ENCODE data around the gene IQSEC1.

IQSEC1 gene

GRCh38 chr3:13046569-13047274 is 26.5 kb downstream of the IQSEC1 start:
- DNase-seq, result no peak

DNA sequence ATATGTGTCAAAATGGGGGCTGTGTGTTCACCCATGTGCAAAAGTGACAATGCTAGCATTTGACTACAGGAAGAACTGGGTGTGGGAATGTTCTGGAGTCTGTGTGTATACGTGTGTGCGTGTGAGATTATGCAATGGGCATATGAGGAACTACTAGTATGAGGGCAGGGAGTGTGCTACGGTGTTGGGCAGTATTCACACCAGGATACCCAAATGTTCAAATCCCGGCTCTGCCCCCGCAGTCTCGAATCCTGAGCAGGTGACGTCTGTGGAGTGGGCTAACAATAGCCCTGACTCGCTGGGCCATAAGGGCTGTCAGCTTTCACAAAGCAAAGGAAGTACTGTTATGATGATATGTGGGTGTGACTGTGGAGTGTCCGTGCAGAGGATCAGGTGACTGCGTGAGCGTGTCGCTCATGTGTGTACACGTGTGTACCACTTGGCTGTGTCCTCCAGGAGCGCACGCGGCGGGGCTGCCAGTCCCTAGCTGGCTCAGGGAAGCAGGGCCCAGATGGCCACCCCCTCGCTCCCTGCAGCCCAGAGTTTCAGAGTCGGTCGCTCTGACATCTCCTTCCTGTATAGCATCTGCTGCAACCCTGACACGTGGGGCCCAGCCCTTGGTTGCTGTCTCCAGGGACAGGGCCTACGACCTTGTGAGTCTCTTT is 27.2 kb downstream of the IQSEC1 start:
- DNase-seq, result no peak

DNA sequence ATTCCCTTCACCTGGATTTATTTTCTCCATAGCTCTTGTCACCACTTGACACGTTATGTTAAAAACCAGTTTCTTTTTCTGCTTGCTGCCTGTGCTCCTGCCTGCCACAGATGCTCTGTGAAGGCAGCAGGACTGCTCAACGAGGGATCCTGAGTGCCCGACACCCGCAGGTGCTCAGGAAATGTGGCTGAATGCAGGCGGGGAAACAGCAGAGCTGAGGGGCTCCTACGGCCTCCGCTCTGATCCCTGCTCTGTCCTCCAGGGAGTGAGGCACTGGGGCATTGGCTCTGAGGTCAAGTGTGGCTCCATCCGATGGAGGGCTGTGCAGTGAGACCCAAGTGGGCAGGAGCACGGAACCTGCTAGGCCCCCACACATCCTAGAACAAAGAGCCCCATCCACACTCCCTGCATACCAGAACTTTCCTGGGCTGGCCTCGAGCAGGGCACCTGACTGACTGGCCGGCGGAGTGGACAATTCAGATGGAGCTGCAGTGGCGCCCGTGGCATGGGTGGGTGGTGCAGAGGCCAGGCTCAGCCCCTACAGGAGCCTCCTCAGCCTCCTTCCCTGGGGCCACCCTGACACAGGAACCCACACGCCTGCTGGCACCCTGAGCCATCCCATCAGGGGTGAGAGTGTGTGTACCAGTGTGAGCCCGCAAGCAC is 27.9 kb downstream of the IQSEC1 start:
- DNase-seq, result no peak

DNA sequence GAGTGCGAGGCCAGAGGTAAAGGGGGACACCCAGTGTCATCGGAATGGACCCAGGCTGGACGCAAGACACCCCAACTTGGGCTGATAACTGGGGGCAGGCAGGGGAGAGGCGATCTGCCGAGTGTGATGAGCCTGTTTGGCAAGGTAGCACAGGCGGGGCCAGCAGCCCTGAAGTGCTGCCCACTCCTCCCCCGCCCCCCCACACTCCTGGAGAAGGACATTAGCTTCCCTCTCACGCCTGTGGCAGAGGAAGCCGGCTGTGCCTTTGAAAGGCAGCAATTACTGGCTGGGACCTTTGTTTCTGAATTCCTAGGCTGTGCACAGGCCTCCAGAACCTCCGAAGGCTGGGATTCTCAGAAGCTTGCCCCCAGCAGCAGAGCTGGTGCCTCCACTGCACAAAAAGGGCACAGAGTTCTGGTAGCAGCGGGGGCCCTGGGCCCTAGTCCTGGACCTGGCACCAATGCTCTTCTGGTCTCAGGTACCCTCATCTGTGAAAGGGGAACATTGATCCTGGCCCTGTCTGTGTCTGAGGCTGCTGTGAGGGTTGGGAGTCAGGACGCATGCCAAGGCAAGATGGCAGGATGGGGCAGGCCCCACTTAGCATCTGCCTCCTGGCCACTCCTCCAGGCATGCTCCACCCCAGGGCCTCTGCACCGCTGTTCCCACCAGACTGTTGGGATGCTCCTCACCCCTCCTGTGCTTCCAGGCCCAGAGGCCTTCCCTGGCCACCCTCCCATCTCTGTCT is 28.6 kb downstream of the IQSEC1 start:
- peak; percentile 47 for DNase-seq

- DNase-seq, result no peak
These were observed 29.6 kb downstream of the IQSEC1 start for GRCh38 chr3:13043656-13044055.

GRCh38 chr3:13042715-13043271 is 30.4 kb downstream of the IQSEC1 start:
- DNase-seq, result no peak

DNA sequence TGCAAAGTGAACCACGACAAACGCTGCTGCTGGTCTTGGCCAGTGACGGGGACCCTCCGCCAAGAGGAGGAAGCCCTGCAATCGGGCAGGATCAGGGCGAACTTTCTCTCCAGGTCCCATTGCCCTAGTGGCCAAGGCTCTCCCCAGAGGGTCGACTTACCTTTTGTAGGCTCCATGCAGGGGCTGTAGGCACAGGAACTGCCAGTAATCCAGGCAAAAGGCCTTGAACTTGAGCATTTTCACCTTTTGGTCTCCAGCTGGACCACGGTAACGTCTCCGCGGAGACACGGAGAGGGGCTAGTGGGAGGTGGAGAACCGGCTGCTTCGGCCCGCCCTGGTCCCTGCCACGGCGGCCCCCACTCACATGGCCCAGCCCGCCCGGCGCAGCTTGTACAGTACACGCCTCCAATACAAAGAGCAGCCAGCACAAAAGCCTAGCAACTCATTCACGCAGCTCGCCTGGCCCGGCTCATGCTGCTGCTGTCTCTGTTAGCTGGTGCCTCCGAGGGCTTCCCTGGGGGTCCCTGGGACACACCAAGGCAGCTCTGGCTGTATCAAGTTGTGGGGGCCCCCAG is 31.0 kb downstream of the IQSEC1 start:
- no peak for DNase-seq

DNA sequence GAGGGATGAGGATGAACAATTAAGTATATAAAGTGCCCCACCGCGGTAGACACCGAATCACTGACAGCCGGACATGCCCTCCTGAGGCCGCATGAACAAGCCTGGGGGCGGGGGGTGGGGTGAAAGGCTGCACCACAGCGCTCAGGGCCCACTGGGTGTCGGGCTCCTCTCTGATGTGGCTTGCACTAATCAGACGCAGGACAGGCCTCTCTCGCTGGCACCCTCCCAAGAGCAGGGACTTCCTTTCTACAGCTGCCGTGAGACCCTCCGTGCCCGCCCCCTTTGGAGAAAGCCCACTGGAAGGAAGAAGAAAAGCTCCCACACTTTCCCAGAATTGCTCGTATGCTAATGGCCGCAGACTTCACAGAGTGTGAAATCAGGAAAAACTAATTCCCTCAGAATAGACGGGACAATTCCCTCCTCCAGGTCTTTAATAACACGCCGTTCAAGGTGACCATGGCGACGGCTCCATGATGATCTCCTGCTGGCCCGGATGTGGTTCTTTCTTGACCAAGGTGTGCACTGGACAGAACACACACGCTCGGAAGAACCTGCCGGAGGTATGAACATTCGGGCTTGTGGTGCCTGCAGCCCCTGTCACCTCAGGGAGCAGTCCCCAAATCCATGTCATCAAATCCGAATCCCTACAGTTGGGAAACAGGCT is 32.0 kb downstream of the IQSEC1 start:
- no peak for DNase-seq

GRCh38 chr3:13040361-13041074 is 32.7 kb downstream of the IQSEC1 start:
- no peak for DNase-seq

DNA sequence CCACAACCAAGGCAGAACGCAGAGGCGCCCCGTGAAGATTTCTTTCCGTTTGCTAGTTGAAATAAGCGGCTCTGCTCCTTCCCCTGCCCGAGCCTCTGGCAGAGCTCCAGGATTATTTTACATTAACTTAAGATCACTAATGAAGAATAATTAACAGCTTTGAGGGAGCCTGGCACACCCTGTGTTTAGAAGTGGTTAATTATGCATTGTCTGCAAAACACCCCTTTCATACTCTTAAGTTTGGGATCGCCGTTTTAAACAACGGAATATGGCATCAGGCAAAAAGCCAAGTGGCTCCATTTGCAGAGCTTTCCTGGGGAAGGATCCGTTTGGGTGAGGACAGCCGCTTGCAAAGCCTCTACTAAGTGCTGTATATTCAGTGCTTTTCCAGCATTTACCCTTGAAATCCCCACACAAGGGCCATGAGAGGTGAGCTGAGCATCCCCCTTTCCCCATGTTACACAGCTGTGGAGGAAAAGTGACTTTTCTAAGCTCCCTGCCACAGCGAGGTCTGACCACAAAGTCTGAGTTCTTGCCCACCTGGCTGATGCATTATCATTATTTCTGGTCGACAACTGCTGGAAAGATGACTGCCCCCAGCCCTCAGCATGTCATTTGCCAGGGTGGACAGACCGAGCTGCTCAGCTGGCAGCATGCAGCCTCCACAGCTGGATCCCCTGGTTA is 33.9 kb downstream of the IQSEC1 start:
- DNase-seq, result no peak

DNA sequence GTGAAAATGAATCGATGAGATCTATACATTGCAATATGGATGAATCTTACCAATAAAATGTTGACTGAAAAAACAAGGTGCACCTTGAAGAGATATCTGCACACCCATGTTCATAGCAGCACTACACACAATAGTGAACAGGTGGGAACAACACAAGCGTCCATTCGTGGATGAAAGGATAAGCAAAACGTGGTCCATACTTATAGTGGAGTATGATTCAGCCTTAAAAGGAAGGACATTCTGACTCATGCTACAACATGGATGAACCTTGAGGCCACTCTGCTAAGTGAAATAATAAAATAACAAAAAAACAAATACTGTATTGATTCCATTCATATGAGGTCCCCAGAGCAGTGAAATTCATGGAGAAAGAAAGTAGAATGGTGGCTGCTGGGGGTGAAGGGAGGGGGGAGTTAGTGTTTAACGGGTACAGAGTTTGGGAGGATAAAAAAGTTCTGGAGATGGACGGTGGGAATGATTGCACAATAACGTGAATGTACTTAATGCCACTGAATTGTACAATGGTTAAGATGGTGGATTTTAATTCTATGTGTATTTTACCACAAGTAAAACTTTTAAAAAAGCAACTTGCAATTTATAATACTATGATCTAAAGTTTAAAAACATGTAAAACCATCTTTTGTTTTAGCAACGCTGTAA is 35.6 kb downstream of the IQSEC1 start:
- no peak for DNase-seq

DNA sequence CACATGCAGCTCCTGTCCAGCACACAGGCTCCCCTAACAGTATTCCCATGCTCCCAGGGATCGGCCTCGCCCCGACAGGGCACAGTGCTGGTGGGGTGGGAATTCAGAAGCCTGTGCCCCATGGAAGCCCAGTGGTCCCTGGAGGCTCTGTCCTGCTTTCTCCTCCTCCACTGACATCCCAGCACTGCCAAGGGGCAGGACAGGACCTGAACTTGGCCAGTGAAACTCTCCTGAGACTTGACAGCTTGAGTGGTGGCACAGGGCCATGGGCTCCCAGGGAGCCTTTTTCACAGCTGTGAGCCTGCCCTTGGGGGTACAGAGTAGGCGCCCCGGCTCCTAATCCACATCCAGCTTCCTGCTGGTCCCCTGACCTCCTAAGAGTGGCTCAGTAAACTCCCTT is 38.4 kb downstream of the IQSEC1 start:
- no peak for DNase-seq

- no peak for DNase-seq
These were observed 39.0 kb downstream of the IQSEC1 start for GRCh38 chr3:13034109-13034800.

DNA sequence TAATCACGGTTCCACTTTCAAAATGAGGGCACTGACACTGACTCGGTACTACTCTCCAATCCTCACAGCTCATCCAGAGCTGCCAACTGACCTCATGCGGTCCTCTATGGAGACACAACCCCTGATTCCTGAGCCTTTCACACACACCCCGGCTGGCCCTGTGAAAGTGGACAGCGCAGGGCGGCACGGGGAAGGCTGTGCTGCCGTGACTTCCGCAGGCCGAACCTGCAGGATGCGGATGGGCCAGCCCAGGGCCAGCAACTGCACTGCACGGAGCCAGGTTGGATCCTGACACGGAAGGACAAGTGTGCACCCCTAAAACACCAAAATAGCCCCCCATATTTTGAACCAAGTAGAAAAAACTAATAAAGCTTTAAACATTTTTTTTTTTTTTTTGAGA is 41.0 kb downstream of the IQSEC1 start:
- no peak for DNase-seq

- DNase-seq, result no peak
These were observed 41.6 kb downstream of the IQSEC1 start for GRCh38 chr3:13031621-13032020.

- no peak for DNase-seq
These were observed 42.5 kb downstream of the IQSEC1 start for GRCh38 chr3:13030684-13031083.

- no peak for DNase-seq
These were observed 45.0 kb downstream of the IQSEC1 start for GRCh38 chr3:13028010-13028821.

GRCh38 chr3:13027154-13027553 is 46.1 kb downstream of the IQSEC1 start:
- DNase-seq, result no peak

- no peak for DNase-seq
These were observed 46.7 kb downstream of the IQSEC1 start for GRCh38 chr3:13026534-13026933.

Measured in NCI-H2227 treated with DMSO at 0.1 percent for 48 hours (cell line).